ENCODE measurements around the gene FAAP24. TPM values are rescaled to one million over a fixed set of nuclear protein-coding genes. Genes with fewer than 3 reads are reported as not detected.
"Not testable (repeated sequence)": the region's sequence is repeated elsewhere in the genome, so short reads cannot be mapped to it uniquely, and the experiment has no call there.

Gene FAAP24
- polyA plus RNA-seq, 4 donors, result 0.67 to 3.5 (median 1.9) TPM

DNA sequence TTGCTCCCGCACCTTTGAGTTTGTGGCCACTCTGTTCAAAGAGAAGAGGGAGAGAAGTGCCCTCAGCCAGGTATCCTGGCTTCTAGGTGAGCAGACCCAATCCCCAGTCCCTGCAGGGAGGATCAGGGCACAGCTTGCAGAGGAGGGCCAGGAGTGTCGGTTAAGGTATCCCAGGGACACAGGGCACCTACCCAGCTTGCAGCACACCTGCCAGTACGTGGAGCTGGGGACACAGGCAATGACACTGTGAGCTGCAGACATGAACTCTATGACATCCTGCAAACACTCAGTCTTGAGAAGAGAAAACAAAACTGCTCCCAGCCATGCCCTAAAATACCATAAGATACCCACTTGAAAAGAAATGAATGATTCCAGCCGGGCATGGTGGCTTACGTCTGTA is 54.6 kb downstream of the FAAP24 start:
- WGBS, 3 donors, result 44 to 73% (median 58%) methylated on average over 5 of the region's 5 CpGs
- not testable (repeated sequence) for DNase-seq; H3K4me1 ChIP-seq (ENCODE audit: control insufficient read depth in 3 of 3, insufficient read depth in 2 of 3, low read depth in 1 of 3, low read length in 2 of 3); H3K27ac ChIP-seq (ENCODE audit: low read depth in 1 of 3, low read length in 2 of 3); H3K4me3 ChIP-seq (ENCODE audit: low read depth in 1 of 3, low read length in 3 of 3); FAIRE-seq; H3K27me3 ChIP-seq (ENCODE audit: control insufficient read depth in 3 of 3, insufficient read depth in 3 of 3, low read length in 3 of 3)
- Histone ChIP-seq H3K36me3 (ENCODE audit: control insufficient read depth in 3 of 3, insufficient read depth in 2 of 3, low read depth in 1 of 3, low read length in 3 of 3) (peaks cover 2 to 51% (median 4%) of the 10 kb centered on the region in 3 donors), H3K9me3 (ENCODE audit: control insufficient read depth in 2 of 2, insufficient read depth in 1 of 2, low read depth in 1 of 2, low read length in 1 of 2) (peaks cover 0 to 10% of the 10 kb centered on the region in 2 donors)

Other genes with a start within 250 kb of the FAAP24 start
- 100 to 1,000 TPM in 1 of 4 donors, 10 to 100 TPM in 3; 20.8 to 176 (median 50.9) TPM for gene SLC7A9, start 102.5 kb upstream of the FAAP24 start, polyA plus RNA-seq
- gene CEP89, start 284 bp upstream of the FAAP24 start, polyA plus RNA-seq, result 10 to 100 TPM in 1 of 4 donors, 1 to 10 TPM in 3; 3.5 to 12.4 (median 6.3) TPM
- 10 to 100 TPM; 20.7 to 67.6 (median 33.7) TPM for gene RHPN2, start 92.6 kb downstream of the FAAP24 start, polyA plus RNA-seq
- 10 to 100 TPM in 1 of 4 donors, 1 to 10 TPM in 3; 4.6 to 12.5 (median 9.1) TPM for gene GPATCH1, start 108.9 kb downstream of the FAAP24 start, polyA plus RNA-seq
- gene WDR88, start 159.9 kb downstream of the FAAP24 start, polyA plus RNA-seq, result under 1 TPM in 1 of 4 donors, not detected in 3; 0.56 TPM
- gene LRP3, start 222.1 kb downstream of the FAAP24 start, polyA plus RNA-seq, result 10 to 100 TPM in 2 of 4 donors, 1 to 10 TPM in 2; 2.0 to 34.0 (median 9.6) TPM